Neural progenitor cell (in vitro differentiated cells): ENCODE data around the gene OR6C68.

Experiments
- CTCF ChIP-seq: fragments of 200-600 bp; sonication (generic); IDR thresholded peaks from 2 replicates; pipeline ENCODE4 v1.5.1; 2017; ENCODE audit warnings: antibody characterized with exemption, mild to moderate bottlenecking
- EZH2 ChIP-seq: fragments of 200-600 bp; sonication (generic); IDR thresholded peaks from 2 replicates; pipeline ENCODE4 v1.6.1; 2017; ENCODE audit warnings: antibody characterized with exemption, mild to moderate bottlenecking, moderate library complexity

- TF ChIP-seq CTCF (no peak), EZH2 (no peak)
Observed at GRCh38 chr12:55472264-55472663, 19.9 kb upstream of the OR6C68 start.
